MM.1S (cell line): ENCODE measurements around the gene TRIM59.

Source experiments
- DNase-seq: peaks from one replicate; pipeline ENCODE4 v3.0.0-alpha.2; 2015
- H2AFZ ChIP-seq: fragments of 300-600 bp; sonication (generic); 2 replicates; pipeline ENCODE4 v1.6.0; 2016; ENCODE audit warnings: antibody characterized with exemption, low read length
- H3F3A ChIP-seq: fragments of 300-600 bp; sonication (generic); 2 replicates; pipeline ENCODE4 v1.6.1; 2016; ENCODE audit warnings: mild to moderate bottlenecking, antibody characterized with exemption, low read length, moderate library complexity, mixed read lengths; ENCODE audit not compliant: insufficient read depth
- H3K27ac ChIP-seq: fragments of 300-600 bp; sonication (generic); 2 replicates; pipeline ENCODE4 v1.5.1; 2016; ENCODE audit warnings: mild to moderate bottlenecking, low read length
- H3K27me3 ChIP-seq: fragments of 300-600 bp; sonication (generic); replicated peaks from 2 replicates; pipeline ENCODE4 v1.6.0; 2016; ENCODE audit warnings: low read length; ENCODE audit not compliant: insufficient read depth
- H3K36me3 ChIP-seq: fragments of 300-600 bp; sonication (generic); replicated peaks from 2 replicates; pipeline ENCODE4 v1.6.1; 2016; ENCODE audit warnings: mild to moderate bottlenecking, low read length, mixed read lengths; ENCODE audit not compliant: insufficient read depth
- H3K4me1 ChIP-seq: fragments of 300-600 bp; sonication (generic); 2 replicates; pipeline ENCODE4 v1.6.1; 2016; ENCODE audit warnings: low read length, mixed read lengths
- H3K4me2 ChIP-seq: fragments of 300-600 bp; sonication (generic); 2 replicates; pipeline ENCODE4 v1.6.0; 2016; ENCODE audit warnings: low read depth, low read length
- H3K4me3 ChIP-seq: fragments of 300-600 bp; sonication (generic); 2 replicates; pipeline ENCODE4 v1.5.1; 2016; ENCODE audit warnings: low read length, mixed read lengths
- H3K79me2 ChIP-seq: fragments of 300-600 bp; sonication (generic); 2 replicates; pipeline ENCODE4 v1.6.1; 2016; ENCODE audit warnings: mixed run types, low read length, mixed read lengths
- H3K9ac ChIP-seq: fragments of 300-600 bp; sonication (generic); 2 replicates; pipeline ENCODE4 v1.6.1; 2016; ENCODE audit warnings: low read length, mixed read lengths
- H3K9me2 ChIP-seq: fragments of 300-600 bp; sonication (generic); replicated peaks from 2 replicates; pipeline ENCODE4 v1.6.1; 2016; ENCODE audit warnings: mild to moderate bottlenecking, low read length, mixed read lengths; ENCODE audit not compliant: insufficient read depth
- H3K9me3 ChIP-seq: fragments of 300-600 bp; sonication (generic); replicated peaks from 2 replicates; pipeline ENCODE4 v1.6.1; 2016; ENCODE audit warnings: mild to moderate bottlenecking, low read length, mixed read lengths; ENCODE audit not compliant: insufficient read depth
- H4K20me1 ChIP-seq: fragments of 300-600 bp; sonication (generic); 2 replicates; pipeline ENCODE4 v1.6.1; 2016; ENCODE audit warnings: mild to moderate bottlenecking, low read length, moderate library complexity, mixed read lengths; ENCODE audit not compliant: insufficient read depth
- CTCF ChIP-seq: fragments of 300-600 bp; sonication (generic); IDR thresholded peaks from 2 replicates; pipeline ENCODE4 v1.5.1; 2016; ENCODE audit warnings: antibody characterized with exemption, low read length, mixed read lengths
- EZH2 ChIP-seq: fragments of 300-600 bp; sonication (generic); optimal IDR thresholded peaks from 2 replicates; pipeline ENCODE3; 2017; ENCODE audit warnings: low read depth, mild to moderate bottlenecking, antibody characterized with exemption, low read length, mixed read lengths
- EZH2phosphoT487 ChIP-seq: fragments of 300-600 bp; sonication (generic); IDR thresholded peaks from 2 replicates; pipeline ENCODE4 v1.6.1; 2018; ENCODE audit warnings: antibody characterized with exemption, low read length

Gene TRIM59

GRCh38 chr3:160403796-160404470, 45.7 kb downstream of the TRIM59 start:
- H2AFZ ChIP-seq, result no peak overlapping the region
- H3K79me2 ChIP-seq, result peaks cover 97% of the 10 kb centered on the region
- H3K4me1 ChIP-seq, result peaks cover 32% of the 10 kb centered on the region
- peaks cover 23% of the 10 kb centered on the region for H3K36me3 ChIP-seq
- no peaks in the 10 kb centered on the region for H3K9me2 ChIP-seq
- H3F3A ChIP-seq, result peaks cover 27% of the 10 kb centered on the region
- H3K27ac ChIP-seq, result peak overlapping the region; percentile 91; the same call in 1 of the 2 replicates
- peaks cover 31% of the 10 kb centered on the region for H4K20me1 ChIP-seq
- H3K4me2 ChIP-seq, result peak overlapping the region; percentile 79
- peak overlapping the region; percentile 98 for H3K9ac ChIP-seq
- TF ChIP-seq EZH2phosphoT487, result no peak
- no peak for TF ChIP-seq CTCF
- TF ChIP-seq EZH2, result no peak
- DNase-seq, result peak; percentile 40
- H3K27me3 ChIP-seq, result no peaks in the 10 kb centered on the region
- H3K9me3 ChIP-seq, result no peaks in the 10 kb centered on the region
- H3K4me3 ChIP-seq, result peak overlapping the region; percentile 89

- H3K9ac ChIP-seq, result peak overlapping the region; percentile 98
- peaks cover 18% of the 10 kb centered on the region for H3K36me3 ChIP-seq
- H3K9me3 ChIP-seq, result no peaks in the 10 kb centered on the region
- no peaks in the 10 kb centered on the region for H3K27me3 ChIP-seq
- H4K20me1 ChIP-seq, result peaks cover 31% of the 10 kb centered on the region
- peak overlapping the region; percentile 89 for H3K4me3 ChIP-seq
- H2AFZ ChIP-seq, result no peak overlapping the region
- H3K27ac ChIP-seq, result peak overlapping the region; percentile 91
- H3K79me2 ChIP-seq, result peaks cover 97% of the 10 kb centered on the region
- H3K4me1 ChIP-seq, result peaks cover 29% of the 10 kb centered on the region
- H3F3A ChIP-seq, result peaks cover 27% of the 10 kb centered on the region
- no peak for TF ChIP-seq EZH2
- TF ChIP-seq EZH2phosphoT487, result no peak
- TF ChIP-seq CTCF, result no peak
- peak overlapping the region; percentile 79 for H3K4me2 ChIP-seq
- DNase-seq, result peak; percentile 53
- H3K9me2 ChIP-seq, result no peaks in the 10 kb centered on the region
Observed at GRCh38 chr3:160403028-160403545, 46.5 kb downstream of the TRIM59 start.

- H3K79me2 ChIP-seq, result peaks cover 97% of the 10 kb centered on the region
- peak overlapping the region; percentile 91 for H3K27ac ChIP-seq
- H3K4me3 ChIP-seq, result peak overlapping the region; percentile 89
- H3K4me1 ChIP-seq, result peaks cover 27% of the 10 kb centered on the region
- no peak for TF ChIP-seq EZH2phosphoT487
- no peak for TF ChIP-seq EZH2
- no peak for TF ChIP-seq CTCF
- peak; percentile 48 for DNase-seq
- H4K20me1 ChIP-seq, result peaks cover 31% of the 10 kb centered on the region
- peak overlapping the region; percentile 79 for H3K4me2 ChIP-seq
- peaks cover 27% of the 10 kb centered on the region for H3F3A ChIP-seq
- H3K36me3 ChIP-seq, result peaks cover 16% of the 10 kb centered on the region
- H3K27me3 ChIP-seq, result no peaks in the 10 kb centered on the region
- H2AFZ ChIP-seq, result no peak overlapping the region
- no peaks in the 10 kb centered on the region for H3K9me3 ChIP-seq
- peak overlapping the region; percentile 98 for H3K9ac ChIP-seq
- H3K9me2 ChIP-seq, result no peaks in the 10 kb centered on the region
Observed at GRCh38 chr3:160402221-160403027, 47.2 kb downstream of the TRIM59 start.
